ENCODE results near the gene AAGAB.
"Not testable (repeated sequence)": the region's sequence is repeated elsewhere in the genome, so short reads cannot be mapped to it uniquely, and the experiment has no call there.

The AAGAB gene

DNA sequence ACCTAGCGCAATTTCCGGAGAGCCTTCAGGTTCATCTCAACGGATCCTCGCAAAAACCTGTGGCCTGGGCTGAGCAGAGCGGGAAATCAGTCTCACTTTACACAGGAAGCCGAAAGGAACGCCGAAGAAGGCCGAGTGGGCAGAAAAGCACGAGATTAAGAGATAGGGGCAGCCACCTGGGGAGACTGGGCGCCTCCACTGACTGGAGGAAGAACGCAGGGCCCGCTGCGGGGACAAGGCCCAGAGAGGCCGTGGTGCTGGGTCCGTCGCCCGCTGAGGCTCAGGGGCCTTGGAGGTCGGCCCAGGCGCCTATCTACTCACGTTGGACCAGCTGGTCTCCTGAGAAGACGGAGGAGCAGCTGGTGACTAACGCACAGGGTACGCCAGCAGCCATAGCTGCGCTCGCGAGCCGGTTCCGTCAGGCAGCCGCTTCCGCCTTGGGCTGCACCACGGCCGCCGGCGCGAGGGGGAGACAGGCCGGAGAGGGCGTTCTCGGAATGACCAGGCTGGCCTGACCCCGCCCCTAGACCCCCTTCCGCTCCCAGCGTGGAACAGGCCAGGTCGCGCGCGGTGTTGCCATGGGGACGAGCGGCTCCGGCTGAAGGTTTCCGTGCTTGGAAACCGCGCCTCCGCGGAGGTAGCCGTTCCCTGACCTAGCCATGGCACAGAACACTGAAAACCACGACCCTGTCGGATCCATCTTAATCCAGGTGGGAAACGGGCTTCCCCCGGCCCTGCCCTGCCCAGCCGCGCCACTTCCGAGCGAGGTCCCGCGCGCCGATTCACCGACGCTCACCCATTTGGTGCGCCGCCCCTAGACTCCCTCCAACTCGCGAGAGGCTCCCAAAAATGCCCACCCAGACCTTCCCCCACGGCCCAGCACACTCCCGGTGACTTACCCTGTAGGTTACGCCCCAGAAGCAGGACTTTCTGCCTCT lies at the start of gene AAGAB, which contains the start of gene IQCH:
AAGAB (minus strand) TSS at position 424 of the 938 bp plus-strand sequence; CDS start at position 394, 30 bp downstream.
IQCH (plus strand) TSS at position 549 of the 938 bp plus-strand sequence; CDS start at position 660, 111 bp downstream.
- DNase-seq: peak; percentile 98

GRCh38 chr15:67303490-67304363 lies 49.3 kb upstream of the AAGAB start:
- DNase-seq: no peak

- no peak for DNase-seq
These were observed 46.0 kb upstream of the AAGAB start for GRCh38 chr15:67300266-67301025.

GRCh38 chr15:67296684-67297083 lies 42.2 kb upstream of the AAGAB start:
- DNase-seq: no peak

GRCh38 chr15:67296188-67296587 lies 41.7 kb upstream of the AAGAB start:
- DNase-seq: no peak

GRCh38 chr15:67290319-67290718 lies 35.9 kb upstream of the AAGAB start:
- no peak for DNase-seq

GRCh38 chr15:67286400-67286799 lies 31.9 kb upstream of the AAGAB start:
- DNase-seq: not testable (repeated sequence)

GRCh38 chr15:67285625-67286024 lies 31.2 kb upstream of the AAGAB start:
- not testable (repeated sequence) for DNase-seq

DNA sequence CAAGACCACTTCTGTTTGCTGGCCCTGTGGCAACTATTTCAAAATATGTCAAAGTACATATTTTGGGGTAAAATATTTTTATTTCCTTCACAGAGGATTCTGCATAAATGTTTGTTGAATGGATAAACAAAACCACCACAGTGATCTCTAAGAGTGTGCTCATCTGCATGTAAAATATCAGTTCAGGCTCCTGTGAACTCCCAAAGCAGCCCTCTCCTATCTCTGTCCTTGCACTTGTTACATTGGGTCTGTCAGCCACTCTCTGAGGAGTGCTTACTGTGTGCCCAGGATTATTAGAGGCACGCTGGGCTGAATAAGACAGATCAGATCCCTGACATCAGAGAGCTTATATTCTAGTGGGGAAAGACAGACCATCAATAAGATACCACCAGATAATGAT lies 27.3 kb upstream of the AAGAB start:
- no peak for DNase-seq

DNA sequence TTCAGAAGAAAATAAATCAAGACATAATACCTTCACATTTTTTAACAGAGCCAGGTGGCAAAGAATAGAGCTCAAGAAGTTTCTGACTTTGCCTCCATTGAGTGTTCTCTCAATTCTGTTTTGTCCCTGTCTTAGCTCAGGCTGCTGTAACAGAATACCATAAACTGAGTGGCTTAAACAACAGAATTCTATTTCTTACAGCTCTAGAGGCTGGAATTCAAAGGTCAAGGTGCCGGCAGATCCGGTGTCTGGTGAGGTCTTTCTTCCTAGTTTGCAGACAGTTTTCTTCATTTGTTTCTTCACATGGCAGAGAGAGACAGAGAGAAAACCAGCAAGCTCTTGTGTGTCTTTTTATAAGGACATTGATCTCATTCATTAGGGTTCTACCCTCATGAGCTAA lies 25.8 kb upstream of the AAGAB start:
- no peak for DNase-seq

DNA sequence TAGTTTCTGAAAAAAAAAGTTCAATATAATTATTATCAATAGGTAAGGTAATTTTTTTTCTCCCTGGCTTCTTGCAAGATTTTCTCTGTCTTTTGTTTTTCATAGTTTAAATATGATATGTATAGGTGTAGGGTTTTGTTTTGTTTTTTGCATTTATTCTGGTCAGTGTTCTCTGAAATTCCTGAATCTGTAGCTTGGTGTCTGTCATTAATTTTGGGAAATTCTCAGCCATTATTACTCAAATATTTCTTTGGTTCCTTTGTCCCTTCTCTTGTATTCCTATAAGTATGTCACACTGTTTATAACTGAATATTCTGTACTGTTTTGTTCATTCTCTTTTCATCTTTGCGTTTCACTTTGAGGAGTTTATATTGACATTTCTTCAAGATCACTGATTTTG lies 22.2 kb upstream of the AAGAB start:
- no peak for DNase-seq

DNA sequence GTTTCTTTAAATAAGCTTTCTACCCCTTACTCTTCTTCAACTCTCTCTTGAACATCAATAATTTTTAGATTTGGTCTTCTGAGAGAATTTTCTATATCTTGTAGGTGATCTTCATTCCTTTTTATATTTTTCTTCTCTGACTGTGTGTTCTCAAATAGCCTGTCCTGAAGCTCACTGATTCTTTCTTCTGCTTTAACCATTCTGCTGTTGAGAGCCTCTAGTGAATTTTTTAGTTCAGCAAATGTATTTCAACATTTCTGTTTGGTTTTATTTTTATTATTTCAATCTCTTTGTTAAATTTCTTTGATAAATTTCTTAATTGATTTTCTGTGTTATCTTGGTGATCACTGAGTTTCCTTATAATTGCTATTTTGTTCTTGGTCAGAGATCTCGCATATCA lies 19.8 kb upstream of the AAGAB start:
- no peak for DNase-seq

GRCh38 chr15:67267951-67268941 lies 13.8 kb upstream of the AAGAB start:
- no peak for DNase-seq

DNA sequence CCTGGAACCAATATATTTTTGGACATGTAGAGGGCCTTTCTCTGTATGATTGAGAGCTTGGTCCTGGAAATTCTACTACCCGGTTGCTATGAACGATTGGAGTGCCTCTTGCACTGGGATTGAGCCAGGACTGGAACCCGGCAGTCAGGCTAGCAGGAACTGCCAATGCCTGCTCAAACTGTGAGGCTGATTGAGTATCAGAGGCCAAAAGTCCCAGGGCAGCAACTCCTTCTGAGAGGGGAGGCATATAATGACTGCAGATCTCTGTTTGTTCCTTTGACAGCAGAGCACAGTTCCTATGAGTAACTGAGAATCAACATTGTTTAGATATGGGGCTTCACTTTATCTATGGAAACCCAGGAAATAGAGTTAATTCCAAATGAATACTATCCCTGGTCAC lies 13.0 kb upstream of the AAGAB start:
- DNase-seq: no peak

DNA sequence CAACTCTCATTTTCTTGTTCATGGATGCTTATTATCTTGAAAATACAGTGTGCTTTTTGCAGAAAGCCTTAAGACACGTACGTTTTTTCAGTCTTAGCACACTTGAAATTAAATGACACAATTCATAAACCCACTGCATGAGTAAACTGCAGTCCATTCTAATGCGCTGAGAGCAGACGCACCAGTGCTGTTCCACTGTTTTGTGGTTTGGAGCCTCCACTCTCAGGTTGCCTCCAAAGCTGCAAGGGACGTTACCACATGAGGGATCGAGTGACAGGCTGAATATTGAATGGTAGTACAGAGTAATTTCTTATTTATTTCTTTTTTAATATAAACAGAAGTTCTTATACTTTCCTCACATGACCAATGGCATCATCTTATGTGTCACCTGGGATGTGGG lies 12.4 kb upstream of the AAGAB start:
- DNase-seq: no peak

DNA sequence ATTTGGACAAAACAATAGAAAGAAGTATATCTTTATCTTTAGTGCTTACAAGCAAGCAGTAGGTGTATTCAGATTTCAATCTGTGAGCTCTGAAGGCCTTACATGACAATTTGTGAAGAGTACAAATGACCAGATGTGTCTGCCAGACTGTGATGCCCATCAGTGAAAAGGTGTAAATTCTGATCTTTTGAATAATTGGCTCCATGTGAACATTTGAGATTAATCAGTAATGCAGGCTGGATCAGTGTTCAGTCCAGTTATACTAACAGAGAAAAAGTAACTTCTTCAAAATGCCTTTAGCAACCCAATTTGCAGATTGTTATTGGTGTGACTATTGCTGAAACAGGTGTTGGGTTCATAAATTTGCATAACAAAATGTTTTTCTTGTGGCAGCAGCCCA lies 5.3 kb upstream of the AAGAB start:
- DNase-seq: no peak

DNA sequence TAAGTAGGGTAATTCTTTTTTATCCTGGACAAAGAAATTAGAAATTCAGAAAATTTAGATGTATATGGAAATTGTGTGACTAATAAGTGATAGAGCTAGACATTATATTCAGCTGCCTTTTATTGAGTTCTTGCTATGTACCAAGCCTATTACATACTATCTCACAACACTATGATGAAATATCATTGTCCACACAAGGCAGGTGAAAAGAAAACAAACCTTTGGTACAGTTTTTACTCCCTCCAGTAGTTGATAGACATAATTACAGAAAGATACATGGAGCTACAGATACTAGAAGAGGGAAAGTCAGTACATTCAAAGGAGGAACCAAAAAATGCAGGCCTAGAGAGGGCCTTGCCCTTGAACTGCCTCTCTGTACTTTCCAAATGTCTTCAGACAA lies 4.9 kb upstream of the AAGAB start:
- DNase-seq: no peak

DNA sequence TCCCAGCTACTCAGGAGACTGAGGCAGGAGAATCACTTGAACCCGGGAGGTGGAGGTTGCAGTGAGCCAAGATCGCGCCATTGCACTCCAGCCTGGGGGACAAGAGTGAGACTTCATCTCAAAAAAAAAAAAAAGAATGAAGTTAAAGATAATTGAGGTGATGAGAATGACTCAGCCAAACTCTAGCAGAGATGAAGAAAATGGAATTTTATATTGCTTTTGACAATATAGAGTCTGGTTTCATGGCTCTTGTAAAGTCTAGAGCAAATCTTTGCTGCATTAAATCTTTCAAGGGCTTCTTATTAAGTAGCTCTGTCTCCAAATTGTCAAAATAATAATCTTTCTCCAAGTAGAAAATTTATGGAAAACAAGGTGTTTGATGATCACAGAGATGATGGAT lies 4.0 kb upstream of the AAGAB start:
- not testable (repeated sequence) for DNase-seq

DNA sequence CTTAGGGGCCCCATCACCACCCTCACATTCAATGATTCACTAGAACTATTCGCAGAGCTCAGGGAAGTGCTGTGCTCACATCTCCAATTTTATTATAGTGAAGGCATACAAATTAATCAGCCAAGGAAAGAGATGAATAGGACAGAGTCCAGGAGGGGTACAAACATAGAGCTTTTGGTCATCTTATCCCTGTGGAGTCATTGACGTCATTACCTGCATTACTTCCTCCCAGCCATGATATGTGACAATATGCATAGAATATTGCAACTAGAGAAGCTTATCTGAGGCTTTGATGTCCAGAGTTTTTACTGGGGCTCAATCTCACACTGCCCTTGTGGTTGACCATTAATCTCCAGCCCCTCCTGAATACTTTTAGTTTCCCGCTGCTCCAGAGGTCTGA lies 1.6 kb upstream of the AAGAB start:
- DNase-seq: no peak

GRCh38 chr15:67253549-67254237 lies 768 bp downstream of the AAGAB start:
- DNase-seq: no peak

DNA sequence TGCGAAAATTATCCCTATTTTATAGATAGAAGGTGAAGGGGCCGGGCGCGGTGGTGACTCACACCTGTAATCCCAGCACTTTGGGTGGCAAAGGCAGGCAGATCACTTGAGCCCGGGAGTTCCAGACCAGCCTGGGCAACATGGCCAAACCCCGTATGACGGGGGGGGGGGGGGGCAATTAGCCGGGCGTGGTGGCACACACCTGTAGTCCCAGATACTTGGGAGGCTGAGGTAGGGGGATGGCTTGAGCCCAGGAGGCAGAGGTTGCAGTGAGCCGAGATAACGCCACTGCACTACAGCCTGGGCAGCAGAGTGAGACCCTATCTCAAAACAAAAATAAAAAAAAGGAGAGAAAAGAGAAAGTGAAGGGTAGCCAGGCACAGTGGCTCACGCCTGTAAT lies 1.4 kb downstream of the AAGAB start:
- no peak for DNase-seq
